ENCODE measurements around the gene RRAGD.
A peak's percentile ranks its signal among the peaks of the same experiment; 100 is the strongest.

Gene RRAGD

GRCh38 chr6:89393659-89394058 lies 18.4 kb downstream of the RRAGD start:
- TF ChIP-seq CTCF (conservative IDR thresholded peaks at IDR 0.05; ENCODE audit: control insufficient read depth, insufficient read depth, low read depth, low read length): no peak
- no peak for DNase-seq (ENCODE audit: low read depth)
- no peak overlapping the region for H3K4me3 ChIP-seq (ENCODE audit: control insufficient read depth, low read depth, low read length)

DNA sequence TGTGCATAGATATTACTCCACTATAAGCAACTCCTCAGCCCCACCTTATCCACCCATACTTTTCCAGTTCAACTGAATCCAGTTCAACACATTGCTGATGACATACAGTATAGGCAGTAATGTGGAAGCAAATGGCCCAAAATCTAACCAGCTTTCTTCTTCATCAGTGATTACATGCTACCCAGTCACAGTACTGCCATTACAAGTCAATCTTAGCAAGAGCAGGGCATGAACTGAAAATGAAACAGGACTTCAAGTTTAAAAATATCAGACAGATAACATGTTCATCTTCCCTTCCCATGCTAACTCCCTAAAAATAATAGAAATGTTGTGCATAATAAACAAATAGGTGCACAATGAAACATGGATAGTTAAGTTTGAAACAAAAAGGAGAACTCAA lies 19.2 kb downstream of the RRAGD start:
- no peak for DNase-seq (ENCODE audit: low read depth)
- no peak overlapping the region for H3K4me3 ChIP-seq (ENCODE audit: control insufficient read depth, low read depth, low read length)
- no peak for TF ChIP-seq CTCF (conservative IDR thresholded peaks at IDR 0.05; ENCODE audit: control insufficient read depth, insufficient read depth, low read depth, low read length)

DNA sequence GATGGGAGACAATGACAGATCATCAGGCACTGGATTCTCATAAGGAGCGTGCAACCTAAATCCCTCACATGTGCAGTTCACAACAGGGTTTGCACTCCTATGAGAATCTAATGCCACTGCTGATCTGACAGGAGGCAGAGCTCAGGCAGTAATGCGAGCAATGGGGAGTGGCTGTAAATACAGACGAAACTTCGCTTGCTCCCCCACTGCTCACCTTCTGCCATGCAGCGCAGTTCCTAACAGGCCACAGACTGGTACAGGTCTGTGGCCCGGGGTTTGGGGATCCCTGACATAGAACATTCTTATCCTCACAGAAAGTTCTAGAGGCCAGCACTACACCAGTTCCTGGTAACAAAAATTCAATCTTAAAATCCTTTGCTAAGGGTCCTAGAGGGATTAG lies 23.2 kb downstream of the RRAGD start:
- no peak overlapping the region for H3K4me3 ChIP-seq (ENCODE audit: control insufficient read depth, low read depth, low read length)
- no peak for DNase-seq (ENCODE audit: low read depth)

DNA sequence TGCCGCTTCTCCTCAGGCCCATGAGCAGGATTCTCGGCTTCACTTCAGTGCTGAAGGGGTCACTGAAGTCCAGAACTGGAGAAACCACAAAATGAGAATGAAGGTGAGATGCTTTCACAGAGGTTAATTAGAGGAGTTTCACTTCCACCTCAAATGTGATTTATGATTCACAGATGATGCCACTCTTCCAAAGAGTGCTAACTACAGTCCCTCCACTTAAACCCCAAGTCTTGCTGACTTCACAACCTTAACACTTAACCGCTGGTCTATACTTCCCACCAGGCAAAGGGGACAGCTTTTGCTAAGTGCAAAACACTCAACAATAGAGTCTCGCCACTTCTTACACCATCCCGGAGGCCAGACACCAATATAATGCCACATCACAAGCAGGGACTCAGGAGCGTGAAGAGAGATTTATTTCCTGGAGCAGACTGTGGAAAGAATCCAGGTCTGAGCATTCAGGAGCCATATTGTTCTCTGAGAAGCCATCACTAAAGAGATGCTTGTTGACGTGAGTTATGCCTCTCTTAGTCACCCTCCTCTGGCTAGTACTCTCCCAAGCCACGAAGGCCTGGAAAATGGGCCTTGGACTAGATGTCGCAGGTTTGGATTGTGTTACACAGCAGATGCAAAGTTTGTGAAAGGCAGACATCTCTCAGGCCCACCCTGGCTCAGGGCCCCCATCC lies 24.4 kb downstream of the RRAGD start:
- no peak for TF ChIP-seq CTCF (conservative IDR thresholded peaks at IDR 0.05; ENCODE audit: control insufficient read depth, insufficient read depth, low read depth, low read length)
- DNase-seq (ENCODE audit: low read depth): peak; percentile 35
- no peak overlapping the region for H3K4me3 ChIP-seq (ENCODE audit: control insufficient read depth, low read depth, low read length)

More for the DNA sequence above, 23.2 kb downstream of the RRAGD start:
- no peak for TF ChIP-seq CTCF (conservative IDR thresholded peaks at IDR 0.05; ENCODE audit: control insufficient read depth, insufficient read depth, low read depth, low read length)

- no peak overlapping the region for H3K4me3 ChIP-seq (ENCODE audit: control insufficient read depth, low read depth, low read length)
- no peak for TF ChIP-seq CTCF (conservative IDR thresholded peaks at IDR 0.05; ENCODE audit: control insufficient read depth, insufficient read depth, low read depth, low read length)
- DNase-seq (ENCODE audit: low read depth): no peak
These were observed 25.1 kb downstream of the RRAGD start for GRCh38 chr6:89386917-89387491.

DNA sequence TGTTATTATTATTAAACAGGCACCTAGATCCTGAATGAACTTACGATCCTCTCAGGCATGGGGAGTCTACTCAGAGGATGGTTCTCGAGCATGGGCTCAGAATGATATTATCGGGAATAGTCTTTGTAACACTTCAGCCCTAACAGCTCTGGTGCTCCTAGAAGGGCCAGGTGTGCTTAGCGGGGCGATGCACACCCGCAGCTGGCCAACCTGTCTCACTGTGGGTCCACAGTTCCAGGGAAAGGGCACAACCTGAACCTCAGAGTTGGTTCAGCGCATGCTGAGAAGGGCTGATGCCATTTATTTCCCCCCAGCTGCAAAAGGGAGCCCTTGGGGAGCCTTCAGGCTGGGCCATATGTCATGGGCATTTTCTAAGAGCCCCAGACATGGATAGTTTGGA lies 26.2 kb downstream of the RRAGD start:
- no peak for DNase-seq (ENCODE audit: low read depth)
- no peak overlapping the region for H3K4me3 ChIP-seq (ENCODE audit: control insufficient read depth, low read depth, low read length)
- no peak for TF ChIP-seq CTCF (conservative IDR thresholded peaks at IDR 0.05; ENCODE audit: control insufficient read depth, insufficient read depth, low read depth, low read length)

All from fibroblast of mammary gland (primary cell).